HepG2 (cell line): ENCODE results near the gene ABO. TPM values are rescaled to one million over a fixed set of nuclear protein-coding genes. Genes with fewer than 3 reads are reported as not detected.

Experiments used
- ATAC-seq: fragments of 200-7000 bp; cut with Tn5 transposase; 3 replicates; pipeline ENCODE4 v1.9.1; 2020; ENCODE audit warnings: mild to moderate bottlenecking, moderate library complexity
- BruUV-seq: library from RNA; stranded (reverse); fragments of 400-500 nt; replicated peaks from 2 replicates; lab custom pipeline; 2021; lab: Mats Ljungman, UMichigan
- CTCF ChIA-PET: fragments of 300-600 bp; formaldehyde crosslinking; extraction: SDS; loops from one replicate; lab custom pipeline; 2021; ENCODE audit warnings: low total read pairs, inconsistent platforms, low intra/inter-chr PET ratio; lab: Yijun Ruan, JAX
- POLR2A ChIA-PET: fragments of 350-600 bp; sonication (Branson Sonifier 250); formaldehyde crosslinking; loops from one replicate; lab custom pipeline; 2020; ENCODE audit warnings: antibody characterized with exemption, inconsistent platforms; lab: Yijun Ruan, JAX
- DNase-seq: peaks from one replicate; pipeline ENCODE4 v3.0.0-alpha.2; 2015; ENCODE audit warnings: low spot score
- FAIRE-seq: peaks from 3 replicates; lab custom pipeline; 2011; peaks lifted over from hg19 to GRCh38; lab: Jason Lieb, UNC
- H2AFZ ChIP-seq: one replicate; pipeline ENCODE4 v1.6.1; 2011; ENCODE audit warnings: low read length, inconsistent platforms
- H3K27ac ChIP-seq: fragments of 300-600 bp; 3 replicates; pipeline ENCODE4 v1.8.0; 2011; ENCODE audit warnings: mixed run types, mild to moderate bottlenecking, mixed read lengths, low read length, inconsistent platforms; ENCODE audit not compliant: insufficient read depth; ENCODE audit errors: extremely low read length
- H3K27me3 ChIP-seq, 2 experiments: fragments of 200-600 bp in 1 of 2; 2 replicates in 1 of 2; 3 replicates in 1 of 2; pipeline versions ENCODE4 v1.6.0 to v1.8.0; 2011; ENCODE audit warnings: low read length in 2 of 2, mild to moderate bottlenecking in 2 of 2, moderate library complexity in 2 of 2, inconsistent platforms in 1 of 2; ENCODE audit not compliant: insufficient read depth in 2 of 2, control insufficient read depth in 1 of 2
- H3K36me3 ChIP-seq, 2 experiments: fragments of 200-600 bp in 1 of 2; replicated peaks in 1 of 2; 2 replicates in 1 of 2; 3 replicates in 1 of 2; pipeline versions ENCODE4 v1.5.1 to v1.8.0; 2011; ENCODE audit warnings: low read length in 2 of 2, inconsistent platforms in 1 of 2; ENCODE audit not compliant: insufficient read depth in 2 of 2, control insufficient read depth in 1 of 2
- H3K4me1 ChIP-seq: 2 replicates; pipeline ENCODE4 v1.5.1; 2012; ENCODE audit warnings: low read length, inconsistent platforms; ENCODE audit not compliant: insufficient read depth
- H3K4me2 ChIP-seq: 2 replicates; pipeline ENCODE4 v1.6.0; 2011; ENCODE audit warnings: low read depth, low read length, inconsistent platforms
- H3K4me3 ChIP-seq, 3 experiments: fragments of 200-600 bp in 1 of 3; sonication (generic), shearing (Covaris generic) in 1 of 3; replicated peaks in 1 of 3; 2 replicates each; pipeline ENCODE4 v1.5.1; 2011 to 2016; ENCODE audit warnings: low read length in 3 of 3, inconsistent platforms in 2 of 3, low read depth in 2 of 3, mild to moderate bottlenecking in 2 of 3, control low read depth in 1 of 3, mixed read lengths in 1 of 3; ENCODE audit not compliant: insufficient read depth in 1 of 3
- H3K79me2 ChIP-seq: one replicate; pipeline ENCODE4 v1.6.1; 2011; ENCODE audit warnings: low read length, inconsistent platforms; ENCODE audit not compliant: insufficient read depth
- H3K9ac ChIP-seq: 2 replicates; pipeline ENCODE4 v1.6.0; 2011; ENCODE audit warnings: mild to moderate bottlenecking, low read depth, low read length, inconsistent platforms; ENCODE audit not compliant: insufficient read depth
- H3K9me3 ChIP-seq: 2 replicates; pipeline ENCODE4 v1.5.1; 2012; ENCODE audit warnings: mild to moderate bottlenecking, low read length
- H4K20me1 ChIP-seq: 2 replicates; pipeline ENCODE4 v1.6.0; 2011; ENCODE audit warnings: inconsistent platforms, mild to moderate bottlenecking, low read length, moderate library complexity; ENCODE audit not compliant: insufficient read depth
- AKAP8 ChIP-seq: sonication (generic); formaldehyde crosslinking; IDR thresholded peaks from 2 replicates; pipeline ENCODE4 v1.5.1; 2020; ENCODE audit warnings: mild to moderate bottlenecking, missing genetic modification reagents
- FOXO1 ChIP-seq: sonication (generic); formaldehyde crosslinking; IDR thresholded peaks from 2 replicates; pipeline ENCODE4 v1.4.0; 2020; ENCODE audit warnings: missing genetic modification reagents
- FOXP1 ChIP-seq, 2 experiments: fragments of 450-650 bp in 1 of 2; IDR thresholded peaks; 2 replicates each; pipeline ENCODE4 v1.6.1; 2017 to 2018; ENCODE audit warnings: antibody characterized with exemption in 1 of 2
- ZMAT3 ChIP-seq: sonication (generic); formaldehyde crosslinking; conservative IDR thresholded peaks from 2 replicates; pipeline ENCODE4 v1.7.0; 2021; ENCODE audit warnings: missing genetic modification reagents
- ZNF44 ChIP-seq: sonication (generic); formaldehyde crosslinking; IDR thresholded peaks from 2 replicates; pipeline ENCODE4 v1.5.1; 2020; ENCODE audit warnings: mild to moderate bottlenecking, missing genetic modification reagents
- ZNF558 ChIP-seq: sonication (generic); formaldehyde crosslinking; IDR thresholded peaks from 2 replicates; pipeline ENCODE4 v1.9.0; 2022; ENCODE audit warnings: mild to moderate bottlenecking, missing genetic modification reagents, borderline replicate concordance
- WGBS: methylation state at CpG from one replicate; pipeline ENCODE4 v1.1.6; 2017; ENCODE audit warnings: low lambda C conversion rate; 5-methylcytosine and 5-hydroxymethylcytosine counted together
- in situ Hi-C: cut with HindIII; loops from 2 replicates; pipeline ENCODE4 v1.10.0; 2017; ENCODE audit warnings: low pct_unique_long_range_greater_than_20kb; ENCODE audit not compliant: extremely low pct_ligation_motif_present
- intact Hi-C: fragments of 100-400 bp; cut with micrococcal nuclease; formaldehyde crosslinking; loops from one replicate; pipeline ENCODE4 v1.10.0; 2022; ENCODE audit not compliant: unreplicated experiment
- polyA plus RNA-seq, 8 experiments: library from polyadenylated mRNA; depleted of rRNA in 3 of 8; stranded (reverse) in 7 of 8; unstranded in 1 of 8; fragments of >200 nt; fragmentation: Illumina TruSeq in 4 of 8; extraction: Trizol in 4 of 8; gene quantifications; 2 replicates each; pipeline versions ENCODE4 v1.2.1 to v1.2.3, GENCODE V29; 2011 to 2016; ENCODE audit warnings: low read depth in 4 of 8, missing spikeins in 1 of 8, mixed read lengths in 1 of 8; ENCODE audit not compliant: insufficient read depth in 1 of 8
- total RNA-seq, 5 experiments: library from RNA; depleted of rRNA; stranded (reverse); fragments of >200 nt; fragmentation: Illumina TruSeq; extraction: Trizol; gene quantifications; 2 replicates each; pipeline ENCODE4 v1.2.3, GENCODE V29; 2016; ENCODE audit warnings: low read depth in 1 of 5
- TF ChIP-seq, protein P1 (sequence below): sonication (generic); formaldehyde crosslinking; IDR thresholded peaks from 2 replicates; pipeline ENCODE4 v1.4.0; 2020; ENCODE audit warnings: mild to moderate bottlenecking, missing genetic modification reagents
- TF ChIP-seq, protein P2 (sequence below): IDR thresholded peaks from 2 replicates; pipeline ENCODE4 v1.6.1; 2016; ENCODE audit warnings: low read depth, control low read depth
- TF ChIP-seq, protein P3 (sequence below): sonication (generic); formaldehyde crosslinking; IDR thresholded peaks from 2 replicates; pipeline ENCODE4 v1.5.0; 2020; ENCODE audit warnings: mild to moderate bottlenecking, missing genetic modification reagents, borderline replicate concordance

ABO gene
- total and polyA plus RNA-seq, 2 of the 13 experiments (the other 11 are each of a cell fraction or from before 2014, with no cell fraction given), result not detected

DNA sequence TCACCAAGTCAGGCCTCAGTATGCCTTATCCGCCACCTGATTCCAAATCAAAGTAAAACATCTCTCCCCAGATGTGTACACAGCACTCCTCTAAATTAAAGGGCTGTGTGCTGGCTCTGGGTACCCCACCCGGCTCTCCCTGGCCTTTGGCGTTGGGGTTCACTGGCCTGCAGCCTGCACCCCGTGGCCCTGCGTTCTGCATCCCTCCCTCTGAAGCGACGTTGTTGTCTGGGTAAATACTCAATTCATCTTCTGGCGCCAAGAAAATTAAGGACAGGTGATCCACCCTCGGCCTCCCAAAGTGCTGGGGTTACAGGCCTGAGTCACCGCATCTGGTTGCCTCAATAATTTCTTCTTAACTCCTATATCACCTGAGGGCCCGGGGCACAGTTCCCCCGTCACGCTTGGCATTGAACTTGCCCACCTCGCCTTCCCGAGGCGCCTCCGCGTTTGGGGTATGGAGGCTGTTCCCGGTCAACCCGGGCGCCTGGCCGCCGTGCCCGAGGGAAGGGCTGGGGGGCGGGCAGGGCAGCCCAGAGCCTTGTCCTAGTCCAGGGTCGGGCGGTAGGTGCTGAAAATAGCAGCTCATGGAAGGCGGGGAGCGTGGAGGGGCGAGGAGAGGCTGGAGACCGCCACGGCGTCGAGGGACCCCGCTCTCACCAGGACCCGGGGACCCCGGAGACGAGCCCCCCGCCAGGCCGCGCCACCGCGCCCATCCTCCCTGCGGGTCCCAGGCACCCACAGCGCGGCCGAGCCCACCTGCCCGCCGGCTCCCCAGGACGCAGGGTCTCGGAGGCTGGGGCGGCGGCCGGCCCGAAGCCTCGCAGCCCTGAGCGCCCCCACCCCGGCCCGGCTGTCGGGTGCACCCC, 531 bp downstream of the ABO start:
- in situ Hi-C loops (no loop called here), intact Hi-C loops (no loop called here)
- WGBS, result 73% methylated on average over 39 of the region's 60 CpGs
- Histone ChIP-seq H3K36me3 (no peaks in the 10 kb centered on the region), H3K79me2 (no peaks in the 10 kb centered on the region), H3K27ac (no peak overlapping the region), H3K9me3 (no peaks in the 10 kb centered on the region), H4K20me1 (no peaks in the 10 kb centered on the region), H3K27me3 (peaks cover 0 to 25% of the 10 kb centered on the region in 2 experiments; a peak in 3 of 5 replicates), H3K4me2 (no peak overlapping the region), H3K4me1 (no peaks in the 10 kb centered on the region), H2AFZ (no peak overlapping the region), H3K9ac (no peak overlapping the region), H3K4me3 (no peak overlapping the region)
- ATAC-seq (no peak), DNase-seq (no peak), FAIRE-seq (no peak)
- no TSS peak for BruUV-seq
- ChIA-PET POLR2A (no interaction called here), CTCF (no interaction called here)
- TF ChIP-seq AKAP8 (no peak), FOXP1 (IDR thresholded peaks at IDR 0.05) (no peak), FOXP1 (CRISPR knock-in tag; IDR thresholded peaks at IDR 0.05) (no peak), ZNF558 (no peak), ZNF44 (no peak), ZMAT3 (CRISPR knock-in tag) (no peak), FOXO1 (CRISPR knock-in tag) (no peak)
- TF ChIP-seq, protein P1, sequence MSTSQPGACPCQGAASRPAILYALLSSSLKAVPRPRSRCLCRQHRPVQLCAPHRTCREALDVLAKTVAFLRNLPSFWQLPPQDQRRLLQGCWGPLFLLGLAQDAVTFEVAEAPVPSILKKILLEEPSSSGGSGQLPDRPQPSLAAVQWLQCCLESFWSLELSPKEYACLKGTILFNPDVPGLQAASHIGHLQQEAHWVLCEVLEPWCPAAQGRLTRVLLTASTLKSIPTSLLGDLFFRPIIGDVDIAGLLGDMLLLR (CRISPR knock-in tag), result no peak
- TF ChIP-seq, protein P2, sequence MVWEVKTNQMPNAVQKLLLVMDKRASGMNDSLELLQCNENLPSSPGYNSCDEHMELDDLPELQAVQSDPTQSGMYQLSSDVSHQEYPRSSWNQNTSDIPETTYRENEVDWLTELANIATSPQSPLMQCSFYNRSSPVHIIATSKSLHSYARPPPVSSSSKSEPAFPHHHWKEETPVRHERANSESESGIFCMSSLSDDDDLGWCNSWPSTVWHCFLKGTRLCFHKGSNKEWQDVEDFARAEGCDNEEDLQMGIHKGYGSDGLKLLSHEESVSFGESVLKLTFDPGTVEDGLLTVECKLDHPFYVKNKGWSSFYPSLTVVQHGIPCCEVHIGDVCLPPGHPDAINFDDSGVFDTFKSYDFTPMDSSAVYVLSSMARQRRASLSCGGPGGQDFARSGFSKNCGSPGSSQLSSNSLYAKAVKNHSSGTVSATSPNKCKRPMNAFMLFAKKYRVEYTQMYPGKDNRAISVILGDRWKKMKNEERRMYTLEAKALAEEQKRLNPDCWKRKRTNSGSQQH (CRISPR knock-in tag), result no peak
- TF ChIP-seq, protein P3, sequence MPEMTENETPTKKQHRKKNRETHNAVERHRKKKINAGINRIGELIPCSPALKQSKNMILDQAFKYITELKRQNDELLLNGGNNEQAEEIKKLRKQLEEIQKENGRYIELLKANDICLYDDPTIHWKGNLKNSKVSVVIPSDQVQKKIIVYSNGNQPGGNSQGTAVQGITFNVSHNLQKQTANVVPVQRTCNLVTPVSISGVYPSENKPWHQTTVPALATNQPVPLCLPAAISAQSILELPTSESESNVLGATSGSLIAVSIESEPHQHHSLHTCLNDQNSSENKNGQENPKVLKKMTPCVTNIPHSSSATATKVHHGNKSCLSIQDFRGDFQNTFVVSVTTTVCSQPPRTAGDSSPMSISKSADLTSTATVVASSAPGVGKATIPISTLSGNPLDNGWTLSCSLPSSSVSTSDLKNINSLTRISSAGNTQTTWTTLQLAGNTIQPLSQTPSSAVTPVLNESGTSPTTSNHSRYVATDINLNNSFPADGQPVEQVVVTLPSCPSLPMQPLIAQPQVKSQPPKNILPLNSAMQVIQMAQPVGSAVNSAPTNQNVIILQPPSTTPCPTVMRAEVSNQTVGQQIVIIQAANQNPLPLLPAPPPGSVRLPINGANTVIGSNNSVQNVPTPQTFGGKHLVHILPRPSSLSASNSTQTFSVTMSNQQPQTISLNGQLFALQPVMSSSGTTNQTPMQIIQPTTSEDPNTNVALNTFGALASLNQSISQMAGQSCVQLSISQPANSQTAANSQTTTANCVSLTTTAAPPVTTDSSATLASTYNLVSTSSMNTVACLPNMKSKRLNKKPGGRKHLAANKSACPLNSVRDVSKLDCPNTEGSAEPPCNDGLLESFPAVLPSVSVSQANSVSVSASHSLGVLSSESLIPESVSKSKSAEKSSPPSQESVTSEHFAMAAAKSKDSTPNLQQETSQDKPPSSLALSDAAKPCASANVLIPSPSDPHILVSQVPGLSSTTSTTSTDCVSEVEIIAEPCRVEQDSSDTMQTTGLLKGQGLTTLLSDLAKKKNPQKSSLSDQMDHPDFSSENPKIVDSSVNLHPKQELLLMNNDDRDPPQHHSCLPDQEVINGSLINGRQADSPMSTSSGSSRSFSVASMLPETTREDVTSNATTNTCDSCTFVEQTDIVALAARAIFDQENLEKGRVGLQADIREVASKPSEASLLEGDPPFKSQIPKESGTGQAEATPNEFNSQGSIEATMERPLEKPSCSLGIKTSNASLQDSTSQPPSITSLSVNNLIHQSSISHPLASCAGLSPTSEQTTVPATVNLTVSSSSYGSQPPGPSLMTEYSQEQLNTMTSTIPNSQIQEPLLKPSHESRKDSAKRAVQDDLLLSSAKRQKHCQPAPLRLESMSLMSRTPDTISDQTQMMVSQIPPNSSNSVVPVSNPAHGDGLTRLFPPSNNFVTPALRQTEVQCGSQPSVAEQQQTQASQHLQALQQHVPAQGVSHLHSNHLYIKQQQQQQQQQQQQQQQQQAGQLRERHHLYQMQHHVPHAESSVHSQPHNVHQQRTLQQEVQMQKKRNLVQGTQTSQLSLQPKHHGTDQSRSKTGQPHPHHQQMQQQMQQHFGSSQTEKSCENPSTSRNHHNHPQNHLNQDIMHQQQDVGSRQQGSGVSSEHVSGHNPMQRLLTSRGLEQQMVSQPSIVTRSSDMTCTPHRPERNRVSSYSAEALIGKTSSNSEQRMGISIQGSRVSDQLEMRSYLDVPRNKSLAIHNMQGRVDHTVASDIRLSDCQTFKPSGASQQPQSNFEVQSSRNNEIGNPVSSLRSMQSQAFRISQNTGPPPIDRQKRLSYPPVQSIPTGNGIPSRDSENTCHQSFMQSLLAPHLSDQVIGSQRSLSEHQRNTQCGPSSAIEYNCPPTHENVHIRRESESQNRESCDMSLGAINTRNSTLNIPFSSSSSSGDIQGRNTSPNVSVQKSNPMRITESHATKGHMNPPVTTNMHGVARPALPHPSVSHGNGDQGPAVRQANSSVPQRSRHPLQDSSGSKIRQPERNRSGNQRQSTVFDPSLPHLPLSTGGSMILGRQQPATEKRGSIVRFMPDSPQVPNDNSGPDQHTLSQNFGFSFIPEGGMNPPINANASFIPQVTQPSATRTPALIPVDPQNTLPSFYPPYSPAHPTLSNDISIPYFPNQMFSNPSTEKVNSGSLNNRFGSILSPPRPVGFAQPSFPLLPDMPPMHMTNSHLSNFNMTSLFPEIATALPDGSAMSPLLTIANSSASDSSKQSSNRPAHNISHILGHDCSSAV (CRISPR knock-in tag), result no peak
